CD14-positive monocyte (primary cell): ENCODE results near the gene GNAS. TPM values are rescaled to one million over a fixed set of nuclear protein-coding genes. Genes with fewer than 3 reads are reported as not detected.

Experiments
- DNase-seq, 3 donors: peaks; one replicate each; pipeline ENCODE4 v3.0.0-alpha.2; 2011 to 2022
- H2AFZ ChIP-seq: 2 replicates; pipeline ENCODE4 v1.6.0; 2012; ENCODE audit warnings: mild to moderate bottlenecking, low read depth, low read length, inconsistent platforms; ENCODE audit not compliant: insufficient read depth, poor library complexity, severe bottlenecking
- H3K27ac ChIP-seq, 2 donors: 1 replicate in 1 of 2; 2 replicates in 1 of 2; pipeline ENCODE4 v1.5.1; 2012 to 2013; ENCODE audit warnings: low read length in 2 of 2, control low read depth in 1 of 2, inconsistent platforms in 1 of 2, low read depth in 1 of 2, mild to moderate bottlenecking in 1 of 2
- H3K27me3 ChIP-seq, 2 donors: one replicate each; pipeline versions ENCODE4 v1.6.0 to v1.6.1; 2011 to 2013; ENCODE audit warnings: low read length in 2 of 2; ENCODE audit not compliant: control insufficient read depth in 2 of 2, insufficient read depth in 2 of 2
- H3K36me3 ChIP-seq, 2 donors: replicated peaks in 1 of 2; 1 replicate in 1 of 2; 2 replicates in 1 of 2; pipeline versions ENCODE4 v1.5.1 to v1.6.1; 2012 to 2013; ENCODE audit warnings: low read length in 2 of 2, control low read depth in 1 of 2, inconsistent platforms in 1 of 2, mild to moderate bottlenecking in 1 of 2; ENCODE audit not compliant: insufficient read depth in 2 of 2, control insufficient read depth in 1 of 2
- H3K4me1 ChIP-seq, 2 donors: 1 replicate in 1 of 2; 2 replicates in 1 of 2; pipeline versions ENCODE4 v1.5.1 to v1.6.1; 2012 to 2013; ENCODE audit warnings: low read length in 2 of 2, control low read depth in 1 of 2, inconsistent platforms in 1 of 2, mild to moderate bottlenecking in 1 of 2, moderate library complexity in 1 of 2; ENCODE audit not compliant: insufficient read depth in 2 of 2, control insufficient read depth in 1 of 2
- H3K4me2 ChIP-seq: replicated peaks from 2 replicates; pipeline ENCODE3; 2012; ENCODE audit warnings: low read length, moderate library complexity, mild to moderate bottlenecking; ENCODE audit not compliant: poor library complexity, severe bottlenecking; ENCODE audit errors: extremely low read depth
- H3K4me3 ChIP-seq, 3 experiments: fragments of 200-600 bp in 1 of 3; sonication (generic) in 1 of 3; replicated peaks in 1 of 3; 1 replicate in 2 of 3; 2 replicates in 1 of 3; pipeline ENCODE4 v1.5.1; 2011 to 2013; ENCODE audit warnings: low read length in 3 of 3, mild to moderate bottlenecking in 3 of 3, control low read depth in 2 of 3, low read depth in 2 of 3, inconsistent platforms in 1 of 3, moderate library complexity in 1 of 3
- H3K79me2 ChIP-seq: 2 replicates; pipeline ENCODE4 v1.6.0; 2012; ENCODE audit warnings: mild to moderate bottlenecking, control low read depth, inconsistent platforms, low read length, moderate library complexity; ENCODE audit not compliant: insufficient read depth
- H3K9ac ChIP-seq: 2 replicates; pipeline ENCODE4 v1.6.0; 2017; ENCODE audit warnings: low read length, mild to moderate bottlenecking; ENCODE audit not compliant: insufficient read depth, poor library complexity, severe bottlenecking
- H3K9me3 ChIP-seq, 2 donors: replicated peaks in 1 of 2; 1 replicate in 1 of 2; 2 replicates in 1 of 2; pipeline versions ENCODE4 v1.5.1 to v1.6.1; 2012 to 2013; ENCODE audit warnings: low read length in 2 of 2, control low read depth in 1 of 2; ENCODE audit not compliant: control insufficient read depth in 1 of 2, insufficient read depth in 1 of 2
- H4K20me1 ChIP-seq: 2 replicates; pipeline ENCODE4 v1.6.0; 2012; ENCODE audit warnings: mild to moderate bottlenecking, low read length, control low read depth, moderate library complexity; ENCODE audit not compliant: insufficient read depth
- H3K27ac Mint-ChIP-seq, 7 donors: one replicate each; pipeline ENCODE4 v1.8.0; 2020; ENCODE audit warnings: mild to moderate bottlenecking in 7 of 7, mixed read lengths in 7 of 7, moderate library complexity in 6 of 7, inconsistent platforms in 2 of 7
- H3K27me3 Mint-ChIP-seq, 3 donors: one replicate each; pipeline ENCODE4 v1.8.0; 2021 to 2022; ENCODE audit warnings: low read depth in 3 of 3, mild to moderate bottlenecking in 3 of 3, mixed read lengths in 3 of 3, moderate library complexity in 3 of 3, inconsistent platforms in 1 of 3
- H3K36me3 Mint-ChIP-seq, 2 donors: one replicate each; pipeline ENCODE4 v1.8.0; 2020; ENCODE audit warnings: mixed read lengths in 2 of 2, inconsistent platforms in 1 of 2, mild to moderate bottlenecking in 1 of 2
- H3K4me1 Mint-ChIP-seq: one replicate; pipeline ENCODE4 v1.8.0; 2020; ENCODE audit warnings: mild to moderate bottlenecking, mixed read lengths
- H3K4me3 Mint-ChIP-seq, 2 donors: one replicate each; pipeline ENCODE4 v1.8.0; 2020; ENCODE audit warnings: mild to moderate bottlenecking in 2 of 2, mixed read lengths in 2 of 2, moderate library complexity in 1 of 2
- H3K9me3 Mint-ChIP-seq, 7 donors: one replicate each; pipeline ENCODE4 v1.8.0; 2020 to 2022; ENCODE audit warnings: mixed read lengths in 7 of 7, mild to moderate bottlenecking in 6 of 7, moderate library complexity in 6 of 7, inconsistent platforms in 2 of 7
- CTCF ChIP-seq: fragments of 200-600 bp; IDR thresholded peaks from one replicate; pipeline ENCODE4 v1.8.0; 2022; ENCODE audit warnings: antibody characterized with exemption, mild to moderate bottlenecking
- WGBS: methylation state at CpG from one replicate; pipeline ENCODE4 v1.1.5; 2013; ENCODE audit warnings: missing lambda C conversion rate; ENCODE audit not compliant: insufficient coverage; 5-methylcytosine and 5-hydroxymethylcytosine counted together
- intact Hi-C, 2 donors: fragments of 100-400 bp; cut with micrococcal nuclease; formaldehyde crosslinking; loops; one replicate each; pipeline versions ENCODE4 v1.15.0 to v1.15.1; 2023
- polyA plus RNA-seq, 3 donors: library from polyadenylated mRNA; depleted of rRNA in 1 of 3; unstranded in 2 of 3; stranded (reverse) in 1 of 3; fragments of 300-500 nt in 2 of 3; fragments of >200 nt in 1 of 3; fragmentation: Illumina TruSeq in 2 of 3; gene quantifications; 1 replicate in 2 of 3; 2 replicates in 1 of 3; pipeline ENCODE4 v1.2.3, GENCODE V29; 2012 to 2021

The GNAS gene
- polyA plus RNA-seq, 3 donors: 109 to 1,105 (median 124) TPM

GRCh38 chr20:58878399-58878798 is 25.9 kb downstream of the GNAS start:
- H3K4me1 Mint-ChIP-seq: peaks cover 4% of the 10 kb centered on the region
- Histone ChIP-seq H3K27ac (no peak overlapping the region), H4K20me1 (no peaks in the 10 kb centered on the region), H3K4me1 (no peaks in the 10 kb centered on the region), H3K4me3 (no peak overlapping the region), H3K9ac (no peak overlapping the region), H3K9me3 (no peaks in the 10 kb centered on the region), H3K27me3 (peaks cover 0 to 3% of the 10 kb centered on the region in 2 donors), H3K4me2 (no peak overlapping the region), H3K36me3 (no peaks in the 10 kb centered on the region), H3K79me2 (no peaks in the 10 kb centered on the region), H2AFZ (no peak overlapping the region)
- peaks cover 0 to under 1% (median 0%) of the 10 kb centered on the region in 7 donors for H3K9me3 Mint-ChIP-seq
- WGBS: no CpG with 5 or more reads among the region's 4 CpGs
- TF ChIP-seq CTCF: no peak
- DNase-seq: no peak
- H3K4me3 Mint-ChIP-seq: no peak overlapping the region
- no peak overlapping the region for H3K27ac Mint-ChIP-seq
- peaks cover 0 to 10% (median 5%) of the 10 kb centered on the region in 3 donors for H3K27me3 Mint-ChIP-seq
- intact Hi-C loops: no loop called here
- no peaks in the 10 kb centered on the region for H3K36me3 Mint-ChIP-seq

GRCh38 chr20:58880441-58880840 is 27.9 kb downstream of the GNAS start:
- H3K27ac ChIP-seq: no peak overlapping the region
- no peak overlapping the region for H3K4me3 ChIP-seq
- no peaks in the 10 kb centered on the region for H3K4me1 ChIP-seq
- no peak for TF ChIP-seq CTCF
- H3K9me3 ChIP-seq: no peaks in the 10 kb centered on the region
- H3K79me2 ChIP-seq: no peaks in the 10 kb centered on the region
- no peak overlapping the region for H3K9ac ChIP-seq
- no CpG with 5 or more reads among the region's 1 CpG for WGBS
- H3K4me3 Mint-ChIP-seq: no peak overlapping the region
- no peaks in the 10 kb centered on the region for H3K36me3 ChIP-seq
- no peaks in the 10 kb centered on the region for H4K20me1 ChIP-seq
- no peak for DNase-seq
- no peak overlapping the region for H2AFZ ChIP-seq
- H3K4me1 Mint-ChIP-seq: peaks cover 4% of the 10 kb centered on the region
- no peak overlapping the region for H3K27ac Mint-ChIP-seq
- peaks cover 0 to 3% of the 10 kb centered on the region in 2 donors for H3K27me3 ChIP-seq
- H3K9me3 Mint-ChIP-seq: no peaks in the 10 kb centered on the region
- H3K4me2 ChIP-seq: no peak overlapping the region
- peaks cover 0 to 8% (median 6%) of the 10 kb centered on the region in 3 donors for H3K27me3 Mint-ChIP-seq
- intact Hi-C loops: loop anchor here in 1 of 2 donors (10.0 kb wide), 1 partner anchor 124 kb away; the partner anchor contains the start of gene CTSZ
- no peaks in the 10 kb centered on the region for H3K36me3 Mint-ChIP-seq
